BJ (cell line): Measurements from ENCODE around the gene MARK1. TPM values are rescaled to one million over a fixed set of nuclear protein-coding genes. Genes with fewer than 3 reads are reported as not detected.
A peak's percentile ranks its signal among the peaks of the same experiment; 100 is the strongest.

Experiments
- CTCF ChIA-PET: fragments of 350-600 bp; formaldehyde crosslinking; extraction: SDS; loops from one replicate; lab custom pipeline; 2021; ENCODE audit warnings: antibody characterized with exemption, inconsistent platforms; lab: Yijun Ruan, JAX
- POLR2A ChIA-PET: fragments of 300-600 bp; sonication (Branson Sonifier 250); formaldehyde crosslinking; extraction: SDS; loops from one replicate; lab custom pipeline; 2021; ENCODE audit warnings: antibody characterized with exemption; lab: Charles Lee
- DNase-seq: peaks from one replicate; pipeline ENCODE4 v3.0.0-alpha.2; 2011; ENCODE audit warnings: low read depth
- H3K27me3 ChIP-seq: 2 replicates; pipeline ENCODE4 v1.6.0; 2011; ENCODE audit warnings: low read length; ENCODE audit not compliant: control insufficient read depth, insufficient read depth
- H3K36me3 ChIP-seq: 2 replicates; pipeline ENCODE4 v1.5.1; 2011; ENCODE audit warnings: low read length; ENCODE audit not compliant: control insufficient read depth, insufficient read depth
- H3K4me3 ChIP-seq: 2 replicates; pipeline ENCODE4 v1.5.1; 2011; ENCODE audit warnings: low read depth, mild to moderate bottlenecking, control low read depth, low read length
- CTCF ChIP-seq: IDR thresholded peaks from 2 replicates; pipeline ENCODE4 v1.5.1; 2011; ENCODE audit warnings: low read depth, mild to moderate bottlenecking, control low read depth, inconsistent platforms, low read length, moderate library complexity; ENCODE audit not compliant: insufficient read depth
- polyA plus RNA-seq: library from polyadenylated mRNA; depleted of rRNA; stranded (reverse); fragments of >200 nt; gene quantifications from 2 replicates; pipeline ENCODE4 v1.2.3, GENCODE V29; 2011

Gene MARK1
- polyA plus RNA-seq, 1 experiment: 0.97 TPM

DNA sequence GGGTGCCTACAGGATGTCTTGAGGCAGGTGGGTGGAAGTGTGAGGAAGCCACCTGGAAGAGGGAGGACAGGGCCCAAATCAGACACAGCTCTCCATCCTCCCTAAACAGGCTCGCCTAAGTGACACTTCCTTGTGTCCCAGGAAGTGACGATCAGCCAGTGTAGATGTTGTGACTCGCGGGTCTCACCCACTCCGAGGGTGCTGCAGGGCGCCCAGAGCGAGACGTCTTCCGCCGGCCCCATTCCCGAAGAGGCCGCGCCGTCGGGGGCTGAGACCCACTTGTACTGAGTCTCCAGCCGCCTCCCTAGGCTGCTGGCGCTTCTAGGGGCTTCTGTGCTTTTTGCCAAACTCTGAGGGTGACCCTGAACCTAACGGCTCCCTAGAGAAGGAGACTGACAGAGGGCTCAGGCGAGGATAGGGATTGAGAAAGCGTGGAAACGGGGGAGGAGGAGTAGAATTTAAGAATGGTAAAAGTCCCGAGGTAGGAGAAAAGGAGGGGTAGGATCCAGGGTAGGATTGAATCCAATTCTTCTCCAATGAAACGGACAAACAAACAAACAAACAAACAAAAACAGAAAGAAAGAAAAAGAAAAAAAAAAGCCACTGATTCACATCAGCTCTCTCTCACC, 543 bp upstream of the MARK1 start:
- Histone ChIP-seq H3K4me3 (peak overlapping the region; percentile 79), H3K27me3 (peaks cover 4% of the 10 kb centered on the region), H3K36me3 (no peaks in the 10 kb centered on the region)
- TF ChIP-seq CTCF: no peak
- ChIA-PET CTCF (interaction anchor here (0.6 to 1.1 kb wide), 2 partner anchors 10 to 190 kb away, joined by 3 read pairs; no protein-coding TSS in a partner anchor), POLR2A (no interaction called here)
- DNase-seq: no peak

GRCh38 chr1:220528679-220529501, 954 bp downstream of the MARK1 start:
- no peak for TF ChIP-seq CTCF
- Histone ChIP-seq H3K4me3 (peak overlapping the region; percentile 79), H3K27me3 (peaks cover 4% of the 10 kb centered on the region), H3K36me3 (no peaks in the 10 kb centered on the region)
- no peak for DNase-seq
- CTCF ChIA-PET: no interaction called here
- POLR2A ChIA-PET: no interaction called here

DNA sequence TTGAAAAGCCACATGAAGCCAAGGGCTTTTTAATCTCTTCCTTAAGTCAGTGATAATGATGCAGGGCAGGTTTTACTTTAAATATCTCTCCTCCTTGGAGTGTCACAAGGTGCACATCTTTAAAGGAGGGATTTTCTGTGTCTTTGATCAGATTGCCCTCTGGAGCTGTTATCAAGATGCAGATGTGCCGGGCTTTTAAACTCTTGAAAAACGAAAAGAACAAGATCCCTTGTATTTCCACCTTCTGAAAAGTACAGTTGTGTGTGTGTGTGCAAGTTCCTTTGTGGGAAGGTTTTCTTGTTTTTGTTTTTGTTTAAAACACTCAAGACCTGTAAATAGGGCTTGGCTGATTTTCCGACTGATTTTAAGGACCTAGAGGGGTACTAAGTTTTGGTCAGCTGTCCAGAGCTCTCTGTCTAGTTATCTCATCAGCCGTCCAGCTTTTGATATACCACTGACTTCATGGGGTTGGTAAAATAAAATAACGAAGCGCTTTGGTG, 1.6 kb downstream of the MARK1 start:
- H3K27me3 ChIP-seq: peaks cover 4% of the 10 kb centered on the region
- CTCF ChIA-PET: no interaction called here
- no peaks in the 10 kb centered on the region for H3K36me3 ChIP-seq
- DNase-seq: no peak
- no peak for TF ChIP-seq CTCF
- peak overlapping the region; percentile 79 for H3K4me3 ChIP-seq
- POLR2A ChIA-PET: no interaction called here

DNA sequence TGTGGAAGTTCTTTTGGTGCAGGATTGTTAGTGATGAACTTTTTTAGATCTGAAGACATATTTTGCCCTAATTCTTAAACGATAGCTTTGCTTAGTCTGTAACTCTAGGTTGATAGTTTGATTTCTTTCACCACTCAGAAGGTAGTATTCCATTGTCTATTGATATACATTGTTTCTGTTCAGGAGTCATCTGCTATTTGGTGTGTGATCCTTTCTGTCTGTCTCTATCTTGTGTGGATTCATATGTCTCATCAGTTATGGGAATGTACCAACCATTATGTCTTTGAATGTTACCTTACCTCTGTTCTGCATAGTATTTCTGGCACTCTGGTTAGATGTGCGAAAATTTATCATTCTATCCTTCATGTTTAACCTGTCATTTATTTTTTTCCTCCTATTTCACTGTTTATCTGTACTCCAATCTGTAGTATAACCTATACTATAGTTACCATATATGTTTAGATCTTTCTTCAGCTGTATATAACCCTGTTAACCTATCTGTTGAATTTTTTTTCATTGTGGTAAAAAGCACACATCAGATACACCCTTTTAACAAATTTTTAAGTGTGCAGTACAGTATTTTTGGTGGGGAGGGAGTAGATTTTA, 5.7 kb downstream of the MARK1 start:
- ChIA-PET CTCF (no interaction called here), POLR2A (no interaction called here)
- Histone ChIP-seq H3K27me3 (peaks cover 2% of the 10 kb centered on the region), H3K4me3 (no peak overlapping the region), H3K36me3 (no peaks in the 10 kb centered on the region)
- TF ChIP-seq CTCF: no peak
- no peak for DNase-seq

DNA sequence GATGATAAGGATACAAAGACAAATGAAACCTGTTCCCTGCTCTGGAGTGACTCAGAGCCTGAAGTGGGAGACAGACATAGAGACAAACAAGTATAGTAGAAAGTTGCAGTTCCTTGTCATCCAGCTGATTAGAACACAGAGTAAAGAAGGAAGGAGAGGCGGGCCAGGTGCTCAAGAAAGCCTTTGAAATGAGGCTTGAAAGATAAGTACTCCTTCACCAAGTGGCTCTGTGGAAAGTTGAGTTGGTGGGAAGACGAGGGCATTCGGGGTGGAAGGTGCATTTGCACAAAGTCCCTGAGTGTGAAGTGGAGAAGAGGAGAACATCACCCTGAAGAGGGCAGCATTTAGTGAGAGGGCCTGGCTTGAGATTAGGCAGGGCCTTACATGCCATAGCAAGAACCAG, 17.0 kb downstream of the MARK1 start:
- no peaks in the 10 kb centered on the region for H3K27me3 ChIP-seq
- ChIA-PET POLR2A (no interaction called here), CTCF (no interaction called here)
- no peak for TF ChIP-seq CTCF
- no peaks in the 10 kb centered on the region for H3K36me3 ChIP-seq
- H3K4me3 ChIP-seq: no peak overlapping the region
- DNase-seq: no peak
